Measurements from ENCODE around the gene HSPA14.

- TF ChIP-seq CTCF (IDR thresholded peaks at IDR 0.05) (no peak), POLR2A (IDR thresholded peaks at IDR 0.05) (no peak)
Measured at GRCh38 chr10:14836208-14836607, 1.9 kb upstream of the HSPA14 start.
